Measurements from ENCODE around the gene GDF10. TPM values are rescaled to one million over a fixed set of nuclear protein-coding genes. Genes with fewer than 3 reads are reported as not detected.

The GDF10 gene
- not detected in 2 replicates for total RNA-seq (2014; rRNA removed; shearing (Covaris generic))

GRCh38 chr10:47299611-47300428 lies at the start of gene GDF10:
Gene GDF10, plus strand, starts transcription at chr10:47300197. Its CDS starts 455 bp downstream, at chr10:47300652.
- no peaks in the 10 kb centered on the region for H3K27me3 ChIP-seq
- H3K36me3 ChIP-seq = no peaks in the 10 kb centered on the region
- no peaks in the 10 kb centered on the region for H3K9me3 ChIP-seq (replicated peaks)
- DNase-seq = no peak
- H3K4me3 ChIP-seq = no peak within 1 kb of the TSS
- H3K4me1 ChIP-seq = no peaks in the 10 kb centered on the region; the same call in 1 of the 2 replicates
- no peak within 1 kb of the TSS for H3K27ac ChIP-seq

- Histone ChIP-seq H3K4me1 (no peaks in the 10 kb centered on the region), H3K4me3 (no peak overlapping the region), H3K27me3 (no peaks in the 10 kb centered on the region), H3K36me3 (no peaks in the 10 kb centered on the region), H3K9me3 (replicated peaks) (no peaks in the 10 kb centered on the region), H3K27ac (no peak overlapping the region)
- DNase-seq = no peak
These were observed 47.8 kb upstream of the GDF10 start for GRCh38 chr10:47252093-47252780.

- no peaks in the 10 kb centered on the region for H3K27me3 ChIP-seq
- no peaks in the 10 kb centered on the region for H3K4me1 ChIP-seq
- H3K27ac ChIP-seq = no peak overlapping the region
- H3K36me3 ChIP-seq = no peaks in the 10 kb centered on the region
- H3K9me3 ChIP-seq (replicated peaks) = no peaks in the 10 kb centered on the region
- DNase-seq = no peak
- no peak overlapping the region for H3K4me3 ChIP-seq
These were observed 46.9 kb upstream of the GDF10 start for GRCh38 chr10:47253030-47253637.

GRCh38 chr10:47253651-47254375 lies 46.2 kb upstream of the GDF10 start:
- no peaks in the 10 kb centered on the region for H3K27me3 ChIP-seq
- H3K27ac ChIP-seq = no peak overlapping the region
- no peaks in the 10 kb centered on the region for H3K36me3 ChIP-seq
- H3K4me3 ChIP-seq = no peak overlapping the region
- DNase-seq = peak; percentile 4 to 13
- H3K4me1 ChIP-seq = no peaks in the 10 kb centered on the region
- H3K9me3 ChIP-seq (replicated peaks) = no peaks in the 10 kb centered on the region

- H3K9me3 ChIP-seq (replicated peaks) = no peaks in the 10 kb centered on the region
- no peak overlapping the region for H3K27ac ChIP-seq
- H3K4me3 ChIP-seq = no peak overlapping the region
These were observed 45.4 kb upstream of the GDF10 start for GRCh38 chr10:47254611-47255010.

GRCh38 chr10:47255033-47255813 lies 44.8 kb upstream of the GDF10 start:
- DNase-seq = no peak
- H3K27me3 ChIP-seq = no peaks in the 10 kb centered on the region
- no peaks in the 10 kb centered on the region for H3K36me3 ChIP-seq
- H3K4me1 ChIP-seq = no peaks in the 10 kb centered on the region
- H3K27ac ChIP-seq = no peak overlapping the region
- H3K9me3 ChIP-seq (replicated peaks) = no peaks in the 10 kb centered on the region
- H3K4me3 ChIP-seq = no peak overlapping the region

More at GRCh38 chr10:47254611-47255010, 45.4 kb upstream of the GDF10 start:
- Histone ChIP-seq H3K4me1 (no peaks in the 10 kb centered on the region), H3K36me3 (no peaks in the 10 kb centered on the region), H3K27me3 (no peaks in the 10 kb centered on the region)
- no peak for DNase-seq

GRCh38 chr10:47255866-47256265 lies 44.1 kb upstream of the GDF10 start:
- H3K4me1 ChIP-seq = no peaks in the 10 kb centered on the region
- no peaks in the 10 kb centered on the region for H3K9me3 ChIP-seq (replicated peaks)
- H3K27me3 ChIP-seq = no peaks in the 10 kb centered on the region
- no peak overlapping the region for H3K4me3 ChIP-seq
- no peak for DNase-seq
- H3K27ac ChIP-seq = no peak overlapping the region
- no peaks in the 10 kb centered on the region for H3K36me3 ChIP-seq

GRCh38 chr10:47256751-47257336 lies 43.2 kb upstream of the GDF10 start:
- H3K27ac ChIP-seq = no peak overlapping the region
- DNase-seq = no peak
- no peaks in the 10 kb centered on the region for H3K9me3 ChIP-seq (replicated peaks)
- H3K36me3 ChIP-seq = no peaks in the 10 kb centered on the region
- no peak overlapping the region for H3K4me3 ChIP-seq
- H3K27me3 ChIP-seq = no peaks in the 10 kb centered on the region
- H3K4me1 ChIP-seq = no peaks in the 10 kb centered on the region

GRCh38 chr10:47257396-47258120 lies 42.4 kb upstream of the GDF10 start:
- no peaks in the 10 kb centered on the region for H3K4me1 ChIP-seq
- H3K4me3 ChIP-seq = no peak overlapping the region
- H3K27ac ChIP-seq = no peak overlapping the region
- DNase-seq = no peak
- no peaks in the 10 kb centered on the region for H3K27me3 ChIP-seq
- no peaks in the 10 kb centered on the region for H3K9me3 ChIP-seq (replicated peaks)
- no peaks in the 10 kb centered on the region for H3K36me3 ChIP-seq

- no peaks in the 10 kb centered on the region for H3K9me3 ChIP-seq (replicated peaks)
- DNase-seq = no peak
- H3K27me3 ChIP-seq = no peaks in the 10 kb centered on the region
- H3K27ac ChIP-seq = no peak overlapping the region
- no peaks in the 10 kb centered on the region for H3K36me3 ChIP-seq
- H3K4me1 ChIP-seq = no peaks in the 10 kb centered on the region
- H3K4me3 ChIP-seq = no peak overlapping the region
These were observed 41.1 kb upstream of the GDF10 start for GRCh38 chr10:47258921-47259320.

- no peaks in the 10 kb centered on the region for H3K4me1 ChIP-seq
- H3K27me3 ChIP-seq = no peaks in the 10 kb centered on the region
- no peak overlapping the region for H3K4me3 ChIP-seq
- H3K27ac ChIP-seq = no peak overlapping the region
- H3K9me3 ChIP-seq (replicated peaks) = no peaks in the 10 kb centered on the region
- no peak for DNase-seq
- H3K36me3 ChIP-seq = no peaks in the 10 kb centered on the region
These were observed 40.5 kb upstream of the GDF10 start for GRCh38 chr10:47259466-47259865.

- H3K27ac ChIP-seq = no peak overlapping the region
These were observed 39.4 kb upstream of the GDF10 start for GRCh38 chr10:47260505-47261111.

GRCh38 chr10:47261121-47261520 lies 38.9 kb upstream of the GDF10 start:
- Histone ChIP-seq H3K9me3 (replicated peaks) (no peaks in the 10 kb centered on the region), H3K27ac (no peak overlapping the region), H3K27me3 (no peaks in the 10 kb centered on the region), H3K4me3 (no peak overlapping the region), H3K36me3 (no peaks in the 10 kb centered on the region), H3K4me1 (no peaks in the 10 kb centered on the region)
- no peak for DNase-seq

More at GRCh38 chr10:47260505-47261111, 39.4 kb upstream of the GDF10 start:
- H3K27me3 ChIP-seq = no peaks in the 10 kb centered on the region
- H3K4me3 ChIP-seq = no peak overlapping the region
- H3K4me1 ChIP-seq = no peaks in the 10 kb centered on the region
- DNase-seq = no peak
- H3K36me3 ChIP-seq = no peaks in the 10 kb centered on the region
- no peaks in the 10 kb centered on the region for H3K9me3 ChIP-seq (replicated peaks)

All from SJCRH30 (cell line).